NK-92 treated with Interleukin-12 subunit alpha and Interleukin-12 subunit beta, amount 100 ng/mL, for 24 hours (cell line): ENCODE measurements around the gene QSOX1.
A peak's percentile ranks its signal among the peaks of the same experiment; 100 is the strongest.

ENCODE experiments used
- DNase-seq: peaks from one replicate; lab custom pipeline; 2025; lab: John Stamatoyannopoulos, UW

The QSOX1 gene

GRCh38 chr1:180234369-180235076 lies 79.9 kb downstream of the QSOX1 start:
- no peak for DNase-seq

DNA sequence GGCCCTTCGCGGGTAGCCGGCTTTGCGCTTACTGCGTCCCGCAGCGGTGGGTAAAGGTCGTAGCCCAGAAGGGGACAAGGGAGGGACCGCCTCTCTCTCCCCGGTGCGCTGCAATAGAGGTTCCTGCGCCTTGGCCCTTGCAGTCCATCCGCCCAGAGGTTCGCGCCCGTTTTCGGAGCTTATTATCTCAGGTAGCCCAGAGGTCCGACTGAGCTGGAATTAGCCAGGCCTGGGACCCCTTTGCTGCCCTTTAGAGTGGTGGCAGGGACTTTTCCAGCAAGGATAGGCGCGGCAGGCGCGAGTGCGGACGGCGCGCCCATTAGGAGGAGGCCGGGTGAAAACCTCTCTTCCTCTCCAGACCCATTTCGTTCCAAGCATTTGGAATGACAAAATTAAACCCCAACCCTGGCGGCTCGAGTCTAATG lies 80.4 kb downstream of the QSOX1 start:
- DNase-seq, result no peak

- DNase-seq, result no peak
Measured at GRCh38 chr1:180235502-180236239, 81.0 kb downstream of the QSOX1 start.

- DNase-seq, result no peak
Measured at GRCh38 chr1:180236698-180237509, 82.2 kb downstream of the QSOX1 start.

DNA sequence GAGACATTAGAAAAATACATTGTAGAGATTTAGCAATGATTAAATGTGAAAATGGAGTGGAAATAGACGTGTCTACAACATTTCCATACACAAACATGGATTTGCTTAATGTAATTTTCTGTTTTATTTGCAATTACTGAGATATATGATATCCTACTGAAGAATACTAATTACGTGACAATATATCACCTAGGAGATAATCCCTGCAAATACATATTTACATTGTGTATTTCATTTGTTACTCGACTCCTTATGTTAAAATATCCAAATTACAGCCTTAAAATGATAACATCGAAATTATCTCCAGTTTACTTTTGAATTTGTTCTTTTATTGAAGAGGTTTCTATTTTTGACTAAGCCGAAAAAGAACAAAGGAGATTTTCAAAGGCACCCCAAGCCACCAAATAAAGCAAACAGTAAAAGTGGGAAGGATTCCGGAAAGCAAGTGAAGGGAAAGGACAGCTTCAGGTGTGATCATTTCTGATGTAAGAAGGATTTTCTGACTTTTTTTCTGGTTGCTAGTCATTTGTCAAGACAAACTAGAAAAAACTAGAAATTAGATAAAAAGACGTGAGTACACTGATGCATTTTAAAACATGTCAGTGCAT lies 83.3 kb downstream of the QSOX1 start:
- no peak for DNase-seq

- no peak for DNase-seq
Measured at GRCh38 chr1:180238675-180239074, 84.0 kb downstream of the QSOX1 start.

- DNase-seq, result no peak
Measured at GRCh38 chr1:180239145-180240096, 84.8 kb downstream of the QSOX1 start.

- no peak for DNase-seq
Measured at GRCh38 chr1:180241716-180242544, 87.3 kb downstream of the QSOX1 start.

GRCh38 chr1:180243517-180244221 lies 89.0 kb downstream of the QSOX1 start:
- no peak for DNase-seq

GRCh38 chr1:180244840-180245239 lies 90.2 kb downstream of the QSOX1 start:
- DNase-seq, result no peak

GRCh38 chr1:180246579-180246978 lies 91.9 kb downstream of the QSOX1 start:
- no peak for DNase-seq

GRCh38 chr1:180247061-180247460 lies 92.4 kb downstream of the QSOX1 start:
- DNase-seq, result peak; percentile 38

- DNase-seq, result no peak
Measured at GRCh38 chr1:180247580-180247979, 92.9 kb downstream of the QSOX1 start.

GRCh38 chr1:180248176-180248575 lies 93.5 kb downstream of the QSOX1 start:
- DNase-seq, result no peak

DNA sequence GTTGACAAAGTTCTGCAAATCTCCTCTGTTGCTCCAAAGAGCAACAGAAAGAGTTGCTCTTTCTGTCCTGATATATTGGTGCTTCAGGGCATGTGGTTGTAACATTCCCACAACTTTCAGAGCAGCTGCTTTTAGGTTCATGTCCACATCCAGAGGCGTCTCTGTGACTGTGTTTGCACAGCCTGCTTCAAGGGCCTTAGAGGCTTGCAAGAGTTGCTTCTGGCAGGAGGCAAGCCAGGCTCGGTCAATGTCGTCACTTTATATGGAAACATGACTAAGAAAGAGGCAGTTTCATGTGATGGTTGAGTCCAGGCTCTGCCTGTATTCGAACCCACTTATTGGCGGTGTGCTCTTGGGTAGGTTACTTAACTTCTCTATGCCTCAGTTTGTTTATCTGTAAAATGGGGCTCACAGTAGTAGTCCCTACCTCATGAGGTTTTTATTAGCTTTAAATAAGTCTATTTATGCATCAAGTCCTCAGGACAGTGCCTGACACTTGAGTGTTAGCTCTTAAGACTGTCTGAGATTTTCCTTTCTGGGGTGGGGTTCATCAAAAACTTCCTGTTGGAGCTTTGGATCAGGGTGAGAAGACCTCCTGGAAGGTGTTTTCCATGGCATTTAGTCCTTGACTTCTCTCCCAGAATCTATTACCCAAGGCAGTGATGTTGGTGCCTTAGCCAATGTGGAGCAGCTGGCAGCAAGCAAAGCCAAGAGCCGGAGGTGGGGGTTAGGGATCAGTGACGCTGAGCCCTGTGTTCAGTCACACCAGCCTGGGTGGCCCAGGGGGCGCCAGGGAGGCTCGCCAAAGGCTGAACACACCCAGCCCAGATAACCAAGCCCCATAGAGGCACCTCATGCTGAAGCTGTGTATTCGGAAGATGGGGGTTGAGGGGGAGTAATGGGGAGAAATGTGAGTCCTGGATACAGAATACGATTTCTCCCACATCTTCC lies 94.3 kb downstream of the QSOX1 start:
- no peak for DNase-seq

GRCh38 chr1:180249725-180250498 lies 95.2 kb downstream of the QSOX1 start:
- no peak for DNase-seq

DNA sequence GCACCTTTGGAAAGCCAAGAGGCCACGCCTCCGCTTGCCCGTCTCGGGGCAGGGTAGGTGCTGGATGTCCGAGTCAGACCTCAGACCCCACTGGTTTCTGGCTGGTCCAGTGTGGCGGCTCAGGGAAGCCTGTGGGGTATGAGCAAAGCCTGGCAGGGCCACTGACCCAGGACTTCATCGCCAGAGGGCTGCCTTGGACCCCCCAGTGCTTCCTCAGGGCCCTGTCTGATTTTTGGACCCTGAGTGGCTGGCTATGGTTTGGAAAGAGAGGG lies 95.8 kb downstream of the QSOX1 start:
- no peak for DNase-seq
